CD4-positive, alpha-beta T cell (primary cell): ENCODE results near the gene ELOVL4. TPM values are rescaled to one million over a fixed set of nuclear protein-coding genes. Genes with fewer than 3 reads are reported as not detected.

Experiments
- ATAC-seq: fragments of 200-7000 bp; cut with Tn5 transposase; one replicate; pipeline ENCODE4 v1.10.0; 2022; ENCODE audit warnings: mild to moderate bottlenecking; ENCODE audit not compliant: poor library complexity
- CTCF ChIA-PET: fragments of 350-600 bp; sonication (Branson Sonifier 250); formaldehyde crosslinking; loops from one replicate; lab custom pipeline; 2021; ENCODE audit warnings: antibody characterized with exemption, inconsistent platforms; lab: Charles Lee
- POLR2A ChIA-PET: fragments of 350-600 bp; sonication (Branson Sonifier 250); formaldehyde crosslinking; loops from one replicate; lab custom pipeline; 2021; ENCODE audit warnings: antibody characterized with exemption, inconsistent platforms; lab: Charles Lee
- DNase-seq, 14 experiments: peaks; one replicate each; pipeline ENCODE4 v3.0.0-alpha.2; 2013 to 2020; ENCODE audit warnings: mixed read lengths in 2 of 14
- H3K27ac ChIP-seq, 2 donors: one replicate each; pipeline versions ENCODE4 v1.5.1 to v1.7.0; 2013; ENCODE audit warnings: low read length in 2 of 2, low read depth in 1 of 2, mild to moderate bottlenecking in 1 of 2
- H3K27me3 ChIP-seq, 2 experiments: 1 replicate in 1 of 2; 2 replicates in 1 of 2; pipeline versions ENCODE4 v1.6.1 to v1.7.0; 2013; ENCODE audit warnings: low read length in 2 of 2, control low read depth in 1 of 2, mild to moderate bottlenecking in 1 of 2, moderate library complexity in 1 of 2; ENCODE audit not compliant: insufficient read depth in 2 of 2, control insufficient read depth in 1 of 2
- H3K36me3 ChIP-seq: one replicate; pipeline ENCODE4 v1.6.1; 2013; ENCODE audit warnings: low read length, control low read depth; ENCODE audit not compliant: insufficient read depth
- H3K4me1 ChIP-seq: one replicate; pipeline ENCODE4 v1.6.1; 2013; ENCODE audit warnings: low read length, control low read depth; ENCODE audit not compliant: insufficient read depth
- H3K4me3 ChIP-seq: one replicate; pipeline ENCODE4 v1.5.1; 2013; ENCODE audit warnings: mild to moderate bottlenecking, low read length, moderate library complexity
- H3K9me3 ChIP-seq, 2 experiments: 1 replicate in 1 of 2; 2 replicates in 1 of 2; pipeline versions ENCODE4 v1.6.1 to v1.7.0; 2013; ENCODE audit warnings: low read length in 2 of 2, mild to moderate bottlenecking in 2 of 2, control low read depth in 1 of 2, moderate library complexity in 1 of 2; ENCODE audit not compliant: control insufficient read depth in 1 of 2, insufficient read depth in 1 of 2
- H3K27ac Mint-ChIP-seq: one replicate; pipeline ENCODE4 v1.8.0; 2020; ENCODE audit warnings: mixed read lengths
- H3K27me3 Mint-ChIP-seq: one replicate; pipeline ENCODE4 v1.8.0; 2021; ENCODE audit warnings: mixed read lengths
- H3K36me3 Mint-ChIP-seq: one replicate; pipeline ENCODE4 v1.8.0; 2021; ENCODE audit warnings: low read depth, mixed read lengths
- H3K4me1 Mint-ChIP-seq: one replicate; pipeline ENCODE4 v1.8.0; 2021; ENCODE audit warnings: low read depth, mixed read lengths
- H3K4me3 Mint-ChIP-seq: one replicate; pipeline ENCODE4 v1.8.0; 2020; ENCODE audit warnings: mild to moderate bottlenecking, mixed read lengths
- H3K9me3 Mint-ChIP-seq: one replicate; pipeline ENCODE4 v1.8.0; 2020; ENCODE audit warnings: mixed read lengths
- CTCF ChIP-seq: fragments of 200-600 bp; IDR thresholded peaks from one replicate; pipeline ENCODE4 v1.8.0; 2022; ENCODE audit warnings: antibody characterized with exemption, mild to moderate bottlenecking
- intact Hi-C, 2 experiments: fragments of 100-400 bp; cut with DNase I in 1 of 2; cut with micrococcal nuclease in 1 of 2; formaldehyde crosslinking; loops; one replicate each; pipeline versions ENCODE4 v1.15.1 to v1.9.0; 2023 to 2025; cut with DNase I, micrococcal nuclease
- total RNA-seq, 174 experiments: library from RNA in 2 of 174; stranded (reverse) in 2 of 174; gene quantifications; one replicate each; pipeline ENCODE4 v1.2.3 and lab custom pipeline; 2021 to 2026

Gene ELOVL4
- total RNA-seq, 2 experiments from 2014 or later, result 0.84 to 1.0 TPM

GRCh38 chr6:79878142-79878748, 69.1 kb downstream of the ELOVL4 start:
- H3K36me3 ChIP-seq, result no peaks in the 10 kb centered on the region
- peaks cover 58% of the 10 kb centered on the region for H3K27me3 Mint-ChIP-seq

GRCh38 chr6:79874531-79875134, 72.7 kb downstream of the ELOVL4 start:
- POLR2A ChIA-PET, result no interaction called here
- Histone ChIP-seq H3K27me3 (peaks cover 2 to 29% of the 10 kb centered on the region in 2 experiments), H3K27ac (no peak overlapping the region), H3K36me3 (no peaks in the 10 kb centered on the region), H3K4me3 (no peak overlapping the region), H3K4me1 (peaks cover 4% of the 10 kb centered on the region), H3K9me3 (no peaks in the 10 kb centered on the region)
- H3K36me3 Mint-ChIP-seq, result no peaks in the 10 kb centered on the region
- H3K9me3 Mint-ChIP-seq, result no peaks in the 10 kb centered on the region
- no peak for TF ChIP-seq CTCF
- H3K27me3 Mint-ChIP-seq, result peaks cover 47% of the 10 kb centered on the region
- no peak overlapping the region for H3K27ac Mint-ChIP-seq
- DNase-seq (no peak), ATAC-seq (no peak)
- H3K4me3 Mint-ChIP-seq, result no peak overlapping the region
- intact Hi-C loops, result loop anchor here in 1 of 2 experiments (5.0 to 10.0 kb wide), 3 partner anchors 218 to 1880 kb away; partner anchors contain the start of gene TENT5A
- CTCF ChIA-PET, result interaction anchor here (1.0 kb wide), 1 partner anchor 42 kb away, joined by 3 read pairs; no protein-coding TSS in a partner anchor
- peaks cover 5% of the 10 kb centered on the region for H3K4me1 Mint-ChIP-seq

More at GRCh38 chr6:79878142-79878748, 69.1 kb downstream of the ELOVL4 start:
- DNase-seq, result no peak
- ChIA-PET CTCF (no interaction called here), POLR2A (no interaction called here)
- TF ChIP-seq CTCF, result no peak
- Histone ChIP-seq H3K4me1 (no peaks in the 10 kb centered on the region), H3K27ac (no peak overlapping the region), H3K9me3 (no peaks in the 10 kb centered on the region), H3K4me3 (no peak overlapping the region), H3K27me3 (peaks cover 3 to 30% of the 10 kb centered on the region in 2 experiments)
- intact Hi-C loops, result loop anchor here in 1 of 2 experiments (10.0 kb wide), 2 partner anchors 313 to 1877 kb away; partner anchors contain the start of gene TENT5A
- Mint-ChIP-seq H3K4me3 (no peak overlapping the region), H3K4me1 (no peaks in the 10 kb centered on the region), H3K9me3 (no peaks in the 10 kb centered on the region), H3K27ac (no peak overlapping the region), H3K36me3 (no peaks in the 10 kb centered on the region)
- ATAC-seq, result no peak

- no peak overlapping the region for H3K27ac Mint-ChIP-seq
- ChIA-PET CTCF (no interaction called here), POLR2A (no interaction called here)
- H3K36me3 Mint-ChIP-seq, result no peaks in the 10 kb centered on the region
- no peak overlapping the region for H3K4me3 ChIP-seq
- no peak overlapping the region for H3K27ac ChIP-seq
- H3K27me3 ChIP-seq, result peaks cover 0 to 21% of the 10 kb centered on the region in 2 experiments
- H3K36me3 ChIP-seq, result no peaks in the 10 kb centered on the region
- H3K4me3 Mint-ChIP-seq, result no peak overlapping the region
- ATAC-seq (no peak), DNase-seq (no peak)
- peaks cover 38% of the 10 kb centered on the region for H3K27me3 Mint-ChIP-seq
- intact Hi-C loops, result loop anchor here in 1 of 2 experiments (5.0 to 10.0 kb wide), 3 partner anchors 219 to 1882 kb away; partner anchors contain the start of gene TENT5A
- TF ChIP-seq CTCF, result no peak
- H3K4me1 ChIP-seq, result peaks cover 9% of the 10 kb centered on the region
- H3K4me1 Mint-ChIP-seq, result peaks cover 14% of the 10 kb centered on the region
- H3K9me3 Mint-ChIP-seq, result no peaks in the 10 kb centered on the region
- H3K9me3 ChIP-seq, result no peaks in the 10 kb centered on the region
Observed at GRCh38 chr6:79872986-79873385, 74.4 kb downstream of the ELOVL4 start.
